Midbrain (tissue), 1 donor: ENCODE measurements around the gene FBXO31.
"Not testable (repeated sequence)": the region's sequence is repeated elsewhere in the genome, so short reads cannot be mapped to it uniquely, and the experiment has no call there.

ENCODE experiments used
- DNase-seq: peaks from one replicate; lab custom pipeline; 2025; lab: John Stamatoyannopoulos, UW

FBXO31 gene

DNA sequence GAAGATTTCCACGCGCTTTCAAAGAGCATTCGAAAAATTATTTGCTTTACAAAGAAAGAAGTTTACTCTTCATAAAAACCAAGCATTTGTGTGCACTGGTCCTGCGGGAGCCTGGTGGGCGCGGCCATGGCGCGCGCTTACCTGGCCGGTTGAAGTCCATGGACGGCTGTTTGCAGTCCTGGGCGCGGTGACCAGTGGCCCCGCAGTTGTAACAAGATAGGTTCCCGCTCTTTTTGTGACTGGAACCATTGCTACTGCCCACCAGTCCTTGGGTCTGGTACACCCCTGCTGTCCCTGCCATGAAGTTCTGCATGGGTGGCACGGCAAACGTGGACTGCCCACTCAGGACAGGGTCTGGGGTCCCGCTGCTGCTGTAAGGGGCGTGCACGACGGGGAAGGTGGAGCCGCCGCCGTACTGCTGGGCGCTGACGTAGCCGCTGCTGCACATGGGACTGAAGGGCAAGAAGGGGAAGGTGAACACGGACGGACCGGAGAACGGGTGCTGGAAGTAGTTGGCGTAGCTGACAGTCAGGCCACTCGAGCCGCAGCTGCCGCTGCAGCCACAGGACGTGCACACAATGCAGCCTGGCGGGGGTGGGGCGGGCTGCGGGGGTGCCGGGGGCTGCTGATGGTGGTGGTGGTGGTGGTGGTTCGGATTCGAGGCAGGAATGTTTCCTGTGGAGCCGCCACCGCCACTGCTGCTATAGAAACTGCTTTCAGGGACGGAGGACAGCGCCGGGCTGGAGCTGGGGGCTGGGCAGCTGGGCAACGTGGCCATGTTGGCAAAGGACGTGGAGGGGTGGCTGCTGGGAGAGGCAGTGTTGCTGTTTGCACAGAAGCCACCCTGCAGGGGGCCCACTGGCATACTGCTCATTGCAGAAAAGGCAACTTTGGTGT, 28.0 kb upstream of the FBXO31 start:
- DNase-seq = peak; percentile 10

DNA sequence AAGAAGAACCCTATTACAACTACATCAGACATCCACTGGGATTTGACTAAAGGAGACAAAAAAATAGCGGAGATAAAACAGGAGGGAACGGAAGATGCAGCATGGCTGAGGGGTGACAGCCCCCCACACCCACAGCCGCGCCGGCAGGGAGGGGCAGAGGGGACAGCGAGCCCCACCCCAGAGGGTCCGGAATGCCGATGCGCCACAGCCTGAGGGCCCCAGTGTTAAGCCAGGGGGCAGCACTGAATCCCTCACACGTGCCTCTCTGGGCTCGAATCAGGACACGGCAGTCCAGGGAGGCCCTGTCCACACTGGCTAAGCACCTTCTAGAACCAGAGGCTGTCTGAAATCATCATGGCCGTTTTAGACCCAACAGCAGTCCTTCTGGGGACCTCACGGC, 27.4 kb upstream of the FBXO31 start:
- no peak for DNase-seq

DNA sequence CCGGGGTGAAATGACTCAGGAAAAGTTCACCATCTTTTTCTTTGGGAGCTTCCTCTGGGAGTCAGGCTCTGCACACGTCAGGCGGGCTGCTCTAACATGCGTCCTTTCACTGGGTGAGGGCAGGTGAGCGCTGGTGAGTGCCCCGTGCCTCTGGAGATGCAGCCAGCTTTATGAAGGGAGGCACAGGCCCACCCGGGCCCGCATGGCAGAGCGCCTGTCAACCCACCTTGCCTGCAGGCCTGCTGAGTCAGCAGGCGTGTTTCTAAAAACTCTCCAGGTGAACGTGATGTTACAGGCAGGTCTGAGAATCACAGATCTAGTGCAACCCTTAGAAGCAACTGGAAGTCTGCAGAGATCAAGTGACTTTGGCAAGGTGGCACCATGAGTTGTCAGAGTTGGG, 27.0 kb upstream of the FBXO31 start:
- no peak for DNase-seq

- DNase-seq = no peak
These were observed 26.2 kb upstream of the FBXO31 start for GRCh38 chr16:87409781-87410180.

GRCh38 chr16:87409153-87409552, 25.6 kb upstream of the FBXO31 start:
- no peak for DNase-seq

DNA sequence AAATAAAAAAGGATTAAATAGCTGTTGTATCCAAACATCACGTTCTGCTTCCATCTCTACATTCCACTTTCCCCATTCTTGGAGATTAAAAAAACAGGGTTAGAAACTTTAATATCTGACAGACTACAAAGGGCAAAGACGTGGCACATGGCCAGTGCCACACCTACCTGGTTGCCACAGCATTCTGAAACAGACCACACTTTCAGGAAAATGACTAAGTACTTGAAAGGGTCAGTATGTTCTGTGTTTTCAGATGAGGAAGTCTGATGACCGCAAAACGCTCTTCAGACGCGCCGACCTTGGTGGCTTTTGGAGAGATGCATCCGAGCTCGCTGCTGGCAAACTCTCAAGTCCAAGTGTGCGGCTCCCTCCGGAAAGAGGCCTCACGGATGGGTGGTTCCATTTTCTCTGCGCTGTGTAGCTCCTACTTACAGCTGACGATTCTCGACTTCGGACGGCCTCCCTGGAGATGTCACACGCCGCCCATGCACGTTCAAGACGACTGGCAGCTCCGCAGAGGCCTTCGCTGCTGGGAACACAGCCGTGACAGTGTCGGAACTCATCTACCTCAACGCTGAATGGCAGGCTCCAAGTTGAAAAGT, 24.0 kb upstream of the FBXO31 start:
- no peak for DNase-seq

DNA sequence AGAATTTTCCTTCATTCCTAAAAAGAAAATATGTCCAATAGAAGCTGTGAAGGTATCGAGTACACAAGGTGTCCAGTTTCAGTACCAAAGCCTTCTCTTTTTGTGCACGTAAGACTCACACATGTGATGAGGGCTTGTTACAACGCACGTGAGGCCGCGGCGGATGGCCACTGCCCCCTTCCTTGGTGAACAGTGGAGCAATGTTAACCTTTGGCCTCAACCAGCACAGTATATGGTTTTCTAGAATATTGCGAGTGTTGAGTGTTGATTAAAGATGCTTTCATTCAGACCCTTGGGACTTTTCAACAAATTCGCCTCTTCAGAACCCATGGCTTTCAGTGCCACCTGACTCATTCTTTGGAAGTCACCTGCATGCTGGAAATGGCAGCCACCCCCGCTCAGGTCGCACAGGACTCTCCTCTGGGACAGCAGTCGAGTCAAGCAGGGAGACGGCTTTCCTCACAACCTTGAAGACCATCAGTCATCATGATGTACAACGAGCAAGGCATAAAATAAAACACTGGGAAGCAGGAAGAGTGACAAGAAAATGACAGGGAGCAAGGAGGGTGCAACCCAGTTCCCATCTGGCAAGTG, 23.0 kb upstream of the FBXO31 start:
- no peak for DNase-seq

DNA sequence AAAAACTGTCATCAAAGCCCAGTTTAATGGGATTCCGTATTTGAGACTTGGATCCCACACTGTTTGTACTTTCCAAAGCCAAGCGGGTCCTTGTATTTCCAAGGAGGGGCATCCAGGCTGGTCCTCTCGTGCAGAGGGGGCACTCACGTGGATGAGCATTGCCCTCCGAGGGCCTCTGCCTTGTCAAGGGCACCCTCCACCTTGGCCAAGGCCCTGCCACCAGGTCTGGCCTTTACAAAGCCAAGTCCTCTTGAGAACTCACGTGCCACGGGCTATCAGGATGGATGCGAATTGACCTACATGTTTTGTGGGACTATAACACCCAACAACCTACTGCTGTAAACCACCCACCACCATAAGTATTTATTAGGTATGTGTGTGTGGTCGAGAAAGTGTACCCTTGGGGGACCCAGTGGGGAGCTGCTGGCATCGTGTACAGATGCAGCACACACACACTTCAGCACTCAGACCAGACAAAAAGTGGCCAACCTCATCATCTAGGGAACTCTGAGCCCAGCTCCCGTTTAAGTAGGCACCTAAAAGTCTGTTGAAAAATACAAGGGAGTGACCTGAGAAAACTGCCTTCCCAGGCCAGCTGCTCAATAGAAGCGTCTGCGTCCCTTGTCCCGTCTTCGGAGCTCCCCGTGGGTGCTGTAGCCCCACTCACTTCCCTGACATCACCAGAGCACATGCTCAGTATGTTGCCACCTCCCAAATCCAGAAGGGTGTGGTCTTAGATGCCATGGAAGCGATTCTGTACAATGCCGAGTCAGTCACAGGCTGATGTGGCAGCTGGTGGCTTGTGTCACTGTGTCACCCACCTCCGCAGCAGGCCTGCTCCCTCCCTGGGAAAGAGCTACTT, 21.4 kb upstream of the FBXO31 start:
- no peak for DNase-seq

DNA sequence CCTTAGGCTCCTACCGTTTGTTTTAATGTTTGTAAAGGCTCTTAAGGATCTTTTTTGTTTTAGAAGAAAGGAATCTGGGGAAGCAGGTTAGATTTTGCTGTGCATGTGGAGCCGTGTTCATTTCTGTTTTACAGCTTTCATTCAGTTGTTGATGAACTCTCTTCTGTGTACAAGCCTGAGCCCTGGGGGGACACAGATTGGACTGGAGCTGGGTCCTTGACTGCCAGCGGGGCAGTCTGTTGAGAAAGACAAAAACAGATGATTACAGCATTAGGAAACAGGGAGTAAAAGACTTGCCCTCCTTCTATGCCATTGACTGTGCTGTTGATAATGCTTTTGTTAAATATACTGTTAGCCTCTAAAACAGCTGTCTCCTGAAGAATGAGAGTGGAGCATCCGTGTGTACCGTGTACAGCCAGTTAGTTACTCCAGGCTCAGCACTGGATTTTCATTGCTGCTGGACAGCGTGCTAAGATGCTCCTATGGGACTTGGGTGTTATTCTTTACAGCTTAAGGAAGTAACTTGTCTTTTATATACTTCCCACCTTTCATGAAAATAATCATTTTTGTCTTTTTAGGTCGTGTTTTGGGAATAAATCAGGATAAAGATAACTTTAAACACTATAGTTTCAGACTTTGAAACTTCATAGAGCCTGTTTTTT, 11.7 kb upstream of the FBXO31 start:
- DNase-seq = no peak

DNA sequence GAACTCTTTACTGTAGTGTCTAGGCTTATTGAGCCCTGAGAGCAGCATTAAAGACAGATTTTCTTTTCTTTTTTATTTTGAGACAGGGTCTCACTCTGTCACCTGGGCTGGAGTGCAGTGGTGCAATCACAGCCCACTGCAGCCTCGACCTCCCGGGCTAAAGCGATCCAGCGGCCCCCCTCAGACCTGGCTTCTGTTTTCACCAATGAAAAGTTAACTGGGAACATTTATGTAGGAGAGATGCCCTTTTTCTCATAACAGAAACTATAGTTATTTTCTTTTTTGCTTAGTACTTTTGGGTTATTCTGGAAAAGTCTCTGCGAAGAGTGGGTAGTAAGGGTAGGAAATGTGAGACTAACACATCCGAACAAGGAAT, 10.1 kb upstream of the FBXO31 start:
- DNase-seq = no peak

DNA sequence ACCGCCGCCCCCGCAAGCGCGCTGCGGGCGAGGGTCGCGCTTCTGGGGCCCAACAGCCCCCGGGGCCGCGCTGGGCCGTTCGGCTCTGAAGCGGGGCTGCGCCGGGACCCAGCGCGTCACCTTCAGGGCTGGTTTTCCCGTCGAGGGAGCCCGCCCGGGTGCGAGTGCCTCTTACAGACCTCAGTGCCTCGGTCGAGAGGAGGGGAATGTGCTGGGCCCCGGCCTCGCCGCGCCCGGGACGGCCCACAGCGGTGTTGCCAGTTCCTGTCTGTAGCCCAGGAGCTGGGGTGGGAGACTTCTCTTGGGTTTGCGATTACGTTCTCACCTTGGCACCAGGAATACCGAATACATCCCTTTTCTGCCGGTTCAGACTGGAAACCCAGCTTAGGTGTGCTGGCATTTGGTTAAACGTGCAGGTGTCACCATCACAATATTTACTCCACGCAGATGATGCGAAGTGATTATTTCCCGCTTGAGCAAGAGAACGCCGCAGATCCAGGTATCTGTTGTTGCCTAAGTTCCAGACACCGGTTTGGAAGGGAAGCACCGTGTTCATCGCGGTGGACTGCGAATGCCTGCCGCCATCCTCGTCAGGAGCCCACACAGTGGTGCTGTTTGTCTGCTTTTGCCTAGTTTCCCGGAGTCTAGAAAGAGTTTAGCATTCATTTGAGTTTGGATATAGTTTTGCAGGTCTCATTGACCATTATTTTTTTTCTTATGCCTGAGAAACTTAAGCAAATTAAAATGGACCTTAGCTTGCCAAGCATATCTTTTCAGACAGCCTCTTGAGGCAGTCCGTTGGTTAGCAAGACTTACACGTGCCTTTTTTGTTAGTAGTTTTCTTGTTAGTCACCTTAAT, 9.5 kb upstream of the FBXO31 start:
- peak; percentile 17 for DNase-seq

DNA sequence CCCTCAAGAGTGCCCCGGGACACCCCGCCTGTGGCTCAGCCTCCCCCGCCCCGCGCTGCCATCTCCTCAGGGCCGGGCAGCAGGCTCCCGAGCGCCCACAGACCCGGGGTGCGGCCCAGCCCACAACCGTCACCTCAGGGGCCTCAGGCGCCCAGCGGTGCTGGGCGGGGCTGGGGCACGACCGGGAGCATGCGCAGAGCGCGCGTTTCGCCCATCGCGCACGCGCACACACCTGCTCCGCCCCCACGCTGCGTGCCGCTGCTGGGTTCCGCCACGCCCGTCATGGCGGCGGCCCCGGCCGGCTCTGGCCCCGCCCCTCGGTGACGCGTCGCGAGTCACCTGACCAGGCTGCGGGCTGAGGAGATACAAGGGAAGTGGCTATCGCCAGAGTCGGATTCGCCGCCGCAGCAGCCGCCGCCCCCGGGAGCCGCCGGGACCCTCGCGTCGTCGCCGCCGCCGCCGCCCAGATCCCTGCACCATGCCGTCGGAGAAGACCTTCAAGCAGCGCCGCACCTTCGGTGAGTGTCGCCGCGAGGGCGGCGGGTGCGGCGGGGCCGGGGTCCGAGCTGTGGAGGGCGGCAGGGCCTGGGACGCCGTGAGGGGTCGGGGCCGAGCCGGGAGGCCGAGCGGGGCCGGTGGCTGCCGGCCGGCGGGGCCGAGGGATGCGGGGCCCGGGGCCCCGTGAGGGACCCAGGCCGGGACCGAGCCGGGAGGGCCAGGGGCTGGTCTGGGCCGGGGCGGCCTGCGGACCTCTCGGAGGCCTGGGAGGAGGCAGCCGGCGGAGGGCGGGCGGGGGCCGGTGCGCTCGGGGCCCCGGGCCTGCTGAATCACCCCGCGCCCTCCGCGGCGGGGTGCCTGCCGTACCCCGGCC, 8.6 kb upstream of the FBXO31 start, which contains the start of gene MAP1LC3B:
Gene MAP1LC3B (plus strand): TSS at position 387 of the 871 bp plus-strand sequence. CDS start 92 bp downstream, at position 479.
- DNase-seq = peak; percentile 96

DNA sequence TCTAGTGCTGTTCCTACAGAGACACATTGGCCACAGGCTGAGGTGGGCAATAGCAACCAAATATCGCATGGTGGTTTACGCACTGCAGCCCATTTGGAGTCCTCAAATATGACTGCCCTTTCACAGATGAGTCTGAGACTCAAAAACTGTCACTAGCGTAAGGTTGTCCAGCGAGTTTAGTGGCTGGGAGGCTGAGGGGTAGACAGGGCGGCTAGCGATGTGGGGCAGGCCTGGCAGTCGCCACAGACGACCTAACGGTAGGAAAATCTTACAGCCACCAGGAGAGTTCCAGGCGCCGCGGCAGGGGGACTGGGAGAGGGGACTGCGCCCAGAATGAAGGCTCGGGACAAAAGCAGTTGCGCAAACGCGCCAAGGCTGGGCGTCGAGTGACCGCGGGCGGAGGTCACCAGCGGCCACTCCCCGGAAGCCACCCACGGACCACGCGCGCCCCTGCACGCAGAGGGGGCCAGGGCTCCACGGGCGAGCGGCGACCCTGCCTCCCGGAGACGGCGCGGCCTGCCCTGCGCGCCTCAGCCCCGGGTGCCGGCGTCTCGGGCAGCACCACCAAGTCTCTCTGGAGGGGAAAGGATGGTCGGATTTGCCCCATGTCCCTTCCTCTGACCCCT, 7.9 kb upstream of the FBXO31 start:
- DNase-seq = peak; percentile 70

GRCh38 chr16:87390641-87391323, 7.2 kb upstream of the FBXO31 start:
- no peak for DNase-seq

- not testable (repeated sequence) for DNase-seq
These were observed 6.3 kb upstream of the FBXO31 start for GRCh38 chr16:87389914-87390313.

DNA sequence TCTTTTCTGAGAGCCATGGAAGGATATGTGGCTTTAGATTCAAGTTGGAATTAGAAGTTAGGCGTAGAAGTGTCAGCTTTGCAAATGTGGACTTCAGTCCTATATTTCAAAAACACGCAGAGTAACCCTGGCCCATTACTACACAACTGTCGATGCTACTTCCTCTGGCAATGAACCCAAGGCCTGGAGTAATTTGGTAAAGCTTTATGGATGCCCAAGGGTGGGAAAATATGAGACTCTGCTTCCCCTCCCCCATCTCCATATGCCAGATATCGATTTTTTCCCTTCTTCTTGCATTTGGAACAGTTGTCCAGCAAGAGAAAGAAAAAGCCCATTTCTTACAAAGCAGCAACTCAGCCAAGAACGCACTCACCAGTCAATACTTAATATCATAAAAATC, 5.7 kb upstream of the FBXO31 start:
- no peak for DNase-seq

- DNase-seq = no peak
These were observed 5.2 kb upstream of the FBXO31 start for GRCh38 chr16:87388818-87389134.

GRCh38 chr16:87387942-87388817, 4.6 kb upstream of the FBXO31 start:
- DNase-seq = peak; percentile 98
